ENCODE measurements around the gene DICER1. TPM values are rescaled to one million over a fixed set of nuclear protein-coding genes. Genes with fewer than 3 reads are reported as not detected.

Gene DICER1
- total RNA-seq, 2 donors from 2014 or later = 50.5 to 54.2 TPM

GRCh38 chr14:95039259-95039992 is 117.9 kb downstream of the DICER1 start:
- H3K27ac Mint-ChIP-seq = no peak overlapping the region
- H3K4me3 Mint-ChIP-seq = no peak overlapping the region
- no peaks in the 10 kb centered on the region for H3K9me3 Mint-ChIP-seq
- no peaks in the 10 kb centered on the region for H3K4me1 Mint-ChIP-seq (ENCODE audit: low read depth)
- H3K36me3 Mint-ChIP-seq (ENCODE audit: insufficient read depth in 2 of 2) = no peaks in the 10 kb centered on the region
- DNase-seq (no peak), ATAC-seq (replicated peaks in 1 of 2) (no peak)
- H3K27me3 Mint-ChIP-seq (ENCODE audit: low read depth) = peaks cover 18% of the 10 kb centered on the region

- H3K9me3 Mint-ChIP-seq = no peaks in the 10 kb centered on the region
- ATAC-seq (replicated peaks in 1 of 2) (no peak), DNase-seq (no peak)
- H3K36me3 Mint-ChIP-seq (ENCODE audit: insufficient read depth in 2 of 2) = no peaks in the 10 kb centered on the region
- H3K27me3 Mint-ChIP-seq (ENCODE audit: low read depth) = peaks cover 18% of the 10 kb centered on the region
- H3K27ac Mint-ChIP-seq = no peak overlapping the region
- no peak overlapping the region for H3K4me3 Mint-ChIP-seq
- no peaks in the 10 kb centered on the region for H3K4me1 Mint-ChIP-seq (ENCODE audit: low read depth)
Observed at GRCh38 chr14:95038521-95039250, 118.6 kb downstream of the DICER1 start.

- Mint-ChIP-seq H3K9me3 (peaks cover 1 to 2% of the 10 kb centered on the region in 2 donors), H3K36me3 (ENCODE audit: insufficient read depth in 2 of 2) (peaks cover 0 to 1% of the 10 kb centered on the region in 2 donors), H3K27ac (no peak overlapping the region), H3K27me3 (ENCODE audit: low read depth) (peaks cover 18% of the 10 kb centered on the region), H3K4me1 (ENCODE audit: low read depth) (no peaks in the 10 kb centered on the region), H3K4me3 (no peak overlapping the region)
- DNase-seq (no peak), ATAC-seq (replicated peaks in 1 of 2) (no peak)
Observed at GRCh38 chr14:95037273-95037672, 120.1 kb downstream of the DICER1 start.

Other genes starting within 250 kb of the DICER1 start
- 1 to 10 TPM; 2.5 to 3.0 TPM for gene CLMN, start 162.4 kb upstream of the DICER1 start, total RNA-seq

All from activated T-cell treated with anti-CD3 and anti-CD28 coated beads, Interleukin-2, amount 50 U/mL, for 72 hours (primary cell).